Measurements from ENCODE around the gene FMO5.

FMO5 gene

GRCh38 chr1:147156642-147157041 lies 68.5 kb downstream of the FMO5 start:
- Histone ChIP-seq H3K4me3 (replicated peaks; ENCODE audit: insufficient read depth, low read length) (no peak overlapping the region), H3K27me3 (ENCODE audit: insufficient read depth, poor library complexity, severe bottlenecking) (no peaks in the 10 kb centered on the region), H3K27ac (replicated peaks) (no peak overlapping the region)
- no peak for TF ChIP-seq REST (IDR thresholded peaks at IDR 0.05; ENCODE audit: insufficient replicate concordance, low read depth)
- TF ChIP-seq POLR2AphosphoS5 (IDR thresholded peaks at IDR 0.05; ENCODE audit: low read depth), result no peak
- no peak for TF ChIP-seq SPI1 (IDR thresholded peaks at IDR 0.05; ENCODE audit: borderline replicate concordance, low read depth)
- TF ChIP-seq GABPA (IDR thresholded peaks at IDR 0.05; ENCODE audit: low read depth), result no peak
- no peak for TF ChIP-seq CTCF (IDR thresholded peaks at IDR 0.05; ENCODE audit: insufficient read depth, low read length)
- no peak for DNase-seq (ENCODE audit: low read depth in 1 of 2, low spot score in 1 of 2)

GRCh38 chr1:147152772-147153171 lies 72.4 kb downstream of the FMO5 start:
- H3K27ac ChIP-seq (replicated peaks), result no peak overlapping the region
- no peaks in the 10 kb centered on the region for H3K27me3 ChIP-seq (ENCODE audit: insufficient read depth, poor library complexity, severe bottlenecking)
- no peak for TF ChIP-seq SPI1 (IDR thresholded peaks at IDR 0.05; ENCODE audit: borderline replicate concordance, low read depth)
- no peak for TF ChIP-seq REST (IDR thresholded peaks at IDR 0.05; ENCODE audit: insufficient replicate concordance, low read depth)
- no peak for TF ChIP-seq CTCF (IDR thresholded peaks at IDR 0.05; ENCODE audit: insufficient read depth, low read length)
- TF ChIP-seq POLR2AphosphoS5 (IDR thresholded peaks at IDR 0.05; ENCODE audit: low read depth), result no peak
- no peak for TF ChIP-seq GABPA (IDR thresholded peaks at IDR 0.05; ENCODE audit: low read depth)
- H3K4me3 ChIP-seq (replicated peaks; ENCODE audit: insufficient read depth, low read length), result no peak overlapping the region
- DNase-seq (ENCODE audit: low read depth in 1 of 2, low spot score in 1 of 2), result no peak

- Histone ChIP-seq H3K27me3 (ENCODE audit: insufficient read depth, poor library complexity, severe bottlenecking) (no peaks in the 10 kb centered on the region), H3K27ac (replicated peaks) (no peak overlapping the region), H3K4me3 (replicated peaks; ENCODE audit: insufficient read depth, low read length) (no peak overlapping the region)
- DNase-seq (ENCODE audit: low read depth in 1 of 2, low spot score in 1 of 2), result no peak
- no peak for TF ChIP-seq REST (IDR thresholded peaks at IDR 0.05; ENCODE audit: insufficient replicate concordance, low read depth)
- no peak for TF ChIP-seq POLR2AphosphoS5 (IDR thresholded peaks at IDR 0.05; ENCODE audit: low read depth)
- TF ChIP-seq CTCF (IDR thresholded peaks at IDR 0.05; ENCODE audit: insufficient read depth, low read length), result no peak
- TF ChIP-seq GABPA (IDR thresholded peaks at IDR 0.05; ENCODE audit: low read depth), result no peak
- no peak for TF ChIP-seq SPI1 (IDR thresholded peaks at IDR 0.05; ENCODE audit: borderline replicate concordance, low read depth)
Measured at GRCh38 chr1:147151244-147151643, 73.9 kb downstream of the FMO5 start.
